Lower leg skin (tissue), 4 donors: Measurements from ENCODE around the gene MYH9. TPM values are rescaled to one million over a fixed set of nuclear protein-coding genes. Genes with fewer than 3 reads are reported as not detected.

Source experiments
- DNase-seq, 2 donors: peaks; one replicate each; pipeline ENCODE4 v3.0.0-alpha.2; 2019; ENCODE audit warnings: low spot score in 2 of 2
- H3K4me3 ChIP-seq: fragments of 200-600 bp; sonication (generic); 2 replicates; pipeline ENCODE4 v1.5.1; 2017; ENCODE audit warnings: mild to moderate bottlenecking, low read depth; ENCODE audit not compliant: poor library complexity, severe bottlenecking
- CTCF ChIP-seq, 3 donors: fragments of 450-650 bp; IDR thresholded peaks; one replicate each; pipeline ENCODE4 v1.5.1; 2016; ENCODE audit warnings: antibody characterized with exemption in 3 of 3, mild to moderate bottlenecking in 3 of 3, moderate library complexity in 2 of 3
- POLR2A ChIP-seq, 2 donors: fragments of 450-650 bp; IDR thresholded peaks; one replicate each; pipeline ENCODE4 v1.6.1; 2016 to 2017; ENCODE audit warnings: antibody characterized with exemption in 2 of 2, mild to moderate bottlenecking in 1 of 2, moderate library complexity in 1 of 2
- WGBS, 2 donors: methylation state at CpG; one replicate each; pipeline ENCODE4 v1.1.5; 2018; 5-methylcytosine and 5-hydroxymethylcytosine counted together
- intact Hi-C: fragments of 100-400 bp; cut with DNase I; formaldehyde crosslinking; loops from one replicate; pipeline ENCODE4 v1.15.0; 2023; ENCODE audit warnings: low total_unique reads
- total RNA-seq, 4 donors: library from RNA; depleted of rRNA; stranded (reverse); fragments of >200 nt; gene quantifications; one replicate each; pipeline ENCODE4 v1.1.0, GENCODE V29; 2016

MYH9 gene
- total RNA-seq, 4 donors from 2014 or later = 258 to 335 (median 307) TPM

DNA sequence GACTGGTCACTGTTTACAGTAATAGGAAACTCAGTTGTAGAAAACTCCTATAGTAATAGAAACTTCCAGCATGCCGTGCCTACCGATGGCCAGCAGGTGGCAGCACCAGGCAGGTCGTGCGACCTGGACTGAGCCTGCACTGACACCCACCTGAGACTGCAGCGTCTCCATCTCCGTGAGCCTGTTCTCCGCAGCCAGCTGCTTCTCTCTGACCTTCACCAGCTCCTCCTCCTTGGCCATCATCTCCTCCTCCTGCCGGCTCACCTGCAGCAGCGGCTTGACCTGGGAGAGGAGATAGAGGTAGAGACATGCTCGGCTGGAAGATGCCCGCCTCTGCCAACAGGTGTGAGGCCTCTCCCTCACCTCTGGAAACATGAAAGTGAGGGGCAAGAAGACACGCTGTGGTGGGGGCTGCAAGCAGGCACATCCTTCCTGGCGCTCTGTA, 86.4 kb downstream of the MYH9 start:
- no peak for TF ChIP-seq POLR2A (IDR thresholded peaks at IDR 0.05)
- peak in 1 of 3 donors; percentile 88 for TF ChIP-seq CTCF (IDR thresholded peaks at IDR 0.05)
- no peak overlapping the region for H3K4me3 ChIP-seq
- WGBS, 2 donors = 26 to 55% methylated on average over 8 to 13 of the region's 13 CpGs
- DNase-seq = peak; percentile 71 to 94
- intact Hi-C loops = loop anchor here (5.0 kb wide), 1 partner anchor 171 kb away; no protein-coding TSS in a partner anchor

GRCh38 chr22:36300396-36301212, 87.2 kb downstream of the MYH9 start:
- intact Hi-C loops = loop anchor here (5.0 kb wide), 1 partner anchor 172 kb away; no protein-coding TSS in a partner anchor
- no peak overlapping the region for H3K4me3 ChIP-seq
- no peak for DNase-seq
- TF ChIP-seq POLR2A (IDR thresholded peaks at IDR 0.05) (no peak), CTCF (IDR thresholded peaks at IDR 0.05) (no peak)
- WGBS, 2 donors = 84 to 85% methylated on average over 24 of the region's 24 CpGs

- intact Hi-C loops = loop anchor here (5.0 kb wide), 1 partner anchor 172 kb away; no protein-coding TSS in a partner anchor
- H3K4me3 ChIP-seq = no peak overlapping the region
- DNase-seq = no peak
- WGBS, 2 donors = 90 to 93% methylated on average over 12 of the region's 12 CpGs
- TF ChIP-seq POLR2A (IDR thresholded peaks at IDR 0.05) (no peak), CTCF (IDR thresholded peaks at IDR 0.05) (no peak)
These were observed 87.9 kb downstream of the MYH9 start for GRCh38 chr22:36299911-36300310.

DNA sequence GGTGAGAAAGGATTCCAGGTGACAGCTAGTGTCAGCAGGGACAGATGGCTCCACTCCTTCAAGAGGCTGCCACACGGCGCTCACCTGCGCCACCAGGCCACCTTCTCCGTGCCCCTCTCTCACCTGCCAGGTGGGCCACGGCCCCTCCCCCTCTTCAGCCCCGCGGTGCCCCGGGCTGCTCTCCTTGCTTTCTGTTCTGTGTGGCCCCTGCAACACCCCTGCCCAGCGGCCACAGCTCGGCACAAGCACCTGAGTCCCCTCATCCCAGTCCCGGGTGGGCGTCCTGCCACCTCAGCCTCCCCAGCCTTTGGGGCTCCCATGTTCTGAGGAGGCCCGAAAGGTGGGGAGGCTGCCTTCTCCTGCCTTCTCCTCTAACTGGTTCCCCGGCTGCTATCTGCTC, 88.5 kb downstream of the MYH9 start:
- H3K4me3 ChIP-seq = no peak overlapping the region
- DNase-seq = no peak
- intact Hi-C loops = no loop called here
- no peak for TF ChIP-seq POLR2A (IDR thresholded peaks at IDR 0.05)
- no peak for TF ChIP-seq CTCF (IDR thresholded peaks at IDR 0.05)
- WGBS, 2 donors = 84 to 89% methylated on average over 14 of the region's 14 CpGs

DNA sequence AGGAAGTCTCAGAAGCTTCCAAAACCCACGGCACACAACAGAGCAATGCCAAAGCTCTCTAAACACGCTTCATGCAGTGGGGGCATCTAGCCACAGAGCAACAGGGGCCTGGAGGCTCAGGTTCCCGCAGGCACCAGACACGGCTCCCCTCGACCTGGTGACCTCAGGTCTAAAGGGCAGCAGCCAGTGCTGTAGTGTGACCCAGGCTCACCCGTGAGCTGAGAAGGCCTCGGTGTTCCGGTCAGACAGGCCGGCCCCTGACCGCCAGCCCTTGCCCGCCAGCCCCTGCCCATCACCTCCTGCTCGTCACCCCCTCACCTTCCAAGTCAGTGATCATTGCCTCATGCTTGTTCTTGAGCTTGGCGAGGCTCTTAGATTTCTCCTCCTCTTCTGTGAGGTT, 89.2 kb downstream of the MYH9 start:
- intact Hi-C loops = no loop called here
- H3K4me3 ChIP-seq = no peak overlapping the region
- TF ChIP-seq POLR2A (IDR thresholded peaks at IDR 0.05) (no peak), CTCF (IDR thresholded peaks at IDR 0.05) (no peak)
- 94 to 95% methylated on average over 12 to 13 of the region's 13 CpGs for WGBS, 2 donors
- DNase-seq = no peak
